ENCODE measurements around the gene PPP1R16B.
A peak's percentile ranks its signal among the peaks of the same experiment; 100 is the strongest.

DNA sequence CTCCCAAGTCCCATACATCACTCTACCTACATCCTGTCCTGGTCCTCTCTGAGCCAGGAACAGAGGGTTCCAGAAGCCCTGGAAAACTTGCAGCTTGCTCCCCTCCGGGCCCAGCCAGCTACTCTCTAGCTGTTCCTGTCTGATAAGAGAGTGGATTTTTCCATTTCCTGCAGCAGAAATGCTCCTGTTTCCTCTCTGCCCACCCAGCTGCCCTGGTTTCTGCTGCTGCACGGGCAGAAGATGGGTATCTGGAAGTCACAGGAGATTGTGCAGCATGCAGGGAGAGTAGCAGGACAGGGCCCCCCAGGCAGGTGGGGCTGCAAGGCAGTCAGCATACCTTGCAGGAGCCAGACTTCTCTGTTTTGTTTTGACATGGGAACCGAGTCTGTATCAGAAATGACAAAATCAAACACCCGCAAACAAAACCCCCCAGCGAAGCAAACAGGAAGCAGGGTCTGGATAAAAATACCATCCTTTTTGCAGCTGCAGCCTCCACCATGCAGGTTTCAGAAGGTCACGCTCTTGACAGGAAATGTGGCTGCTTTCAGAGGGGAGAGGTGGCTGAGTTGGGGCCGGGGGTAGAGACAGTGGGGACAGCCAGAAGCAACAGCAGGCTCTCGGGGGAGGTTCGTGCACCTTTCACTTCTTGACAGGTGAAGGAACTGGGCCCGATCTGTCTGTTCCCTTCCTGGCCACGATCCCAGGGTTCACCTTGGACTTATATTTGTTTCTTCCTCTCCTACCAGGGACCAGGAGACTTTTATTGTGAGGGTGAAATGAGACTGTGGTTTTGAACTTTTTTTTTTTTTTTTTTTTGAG lies 69.9 kb downstream of the PPP1R16B start:
- TF ChIP-seq, protein P1, sequence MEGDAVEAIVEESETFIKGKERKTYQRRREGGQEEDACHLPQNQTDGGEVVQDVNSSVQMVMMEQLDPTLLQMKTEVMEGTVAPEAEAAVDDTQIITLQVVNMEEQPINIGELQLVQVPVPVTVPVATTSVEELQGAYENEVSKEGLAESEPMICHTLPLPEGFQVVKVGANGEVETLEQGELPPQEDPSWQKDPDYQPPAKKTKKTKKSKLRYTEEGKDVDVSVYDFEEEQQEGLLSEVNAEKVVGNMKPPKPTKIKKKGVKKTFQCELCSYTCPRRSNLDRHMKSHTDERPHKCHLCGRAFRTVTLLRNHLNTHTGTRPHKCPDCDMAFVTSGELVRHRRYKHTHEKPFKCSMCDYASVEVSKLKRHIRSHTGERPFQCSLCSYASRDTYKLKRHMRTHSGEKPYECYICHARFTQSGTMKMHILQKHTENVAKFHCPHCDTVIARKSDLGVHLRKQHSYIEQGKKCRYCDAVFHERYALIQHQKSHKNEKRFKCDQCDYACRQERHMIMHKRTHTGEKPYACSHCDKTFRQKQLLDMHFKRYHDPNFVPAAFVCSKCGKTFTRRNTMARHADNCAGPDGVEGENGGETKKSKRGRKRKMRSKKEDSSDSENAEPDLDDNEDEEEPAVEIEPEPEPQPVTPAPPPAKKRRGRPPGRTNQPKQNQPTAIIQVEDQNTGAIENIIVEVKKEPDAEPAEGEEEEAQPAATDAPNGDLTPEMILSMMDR (IDR thresholded peaks at IDR 0.05): no peak
- TF ChIP-seq POLR2A (IDR thresholded peaks at IDR 0.05): peak in 1 of 4 donors; percentile 21
